Stimulated activated naive CD8-positive, alpha-beta T cell treated with anti-CD3 and anti-CD28 coated beads, Interleukin-15, amount 100 ng/mL, for 72 hours (primary cell): Measurements from ENCODE around the gene LHFPL4.

Experiments
- ATAC-seq: fragments of 150-1000 bp; cut with Tn5 transposase; 2 replicates; pipeline ENCODE4 v1.10.0; 2021; ENCODE audit warnings: mild to moderate bottlenecking, moderate library complexity
- DNase-seq, 2 donors: peaks; one replicate each; pipeline ENCODE4 v3.0.0; 2021 to 2022
- H3K27ac Mint-ChIP-seq, 2 donors: one replicate each; pipeline ENCODE4 v1.8.0; 2022; ENCODE audit warnings: mild to moderate bottlenecking in 2 of 2, mixed read lengths in 2 of 2, moderate library complexity in 2 of 2
- H3K27me3 Mint-ChIP-seq: one replicate; pipeline ENCODE4 v1.8.0; 2022; ENCODE audit warnings: mixed read lengths
- H3K4me1 Mint-ChIP-seq: one replicate; pipeline ENCODE4 v1.8.0; 2022; ENCODE audit warnings: mild to moderate bottlenecking, mixed read lengths
- H3K4me3 Mint-ChIP-seq, 2 donors: one replicate each; pipeline ENCODE4 v1.8.0; 2022; ENCODE audit warnings: mild to moderate bottlenecking in 2 of 2, mixed read lengths in 2 of 2, moderate library complexity in 1 of 2
- H3K9me3 Mint-ChIP-seq, 2 donors: one replicate each; pipeline ENCODE4 v1.8.0; 2022; ENCODE audit warnings: mixed read lengths in 2 of 2

The LHFPL4 gene

GRCh38 chr3:9468460-9468859 is 85.2 kb downstream of the LHFPL4 start:
- no peak for ATAC-seq
- Mint-ChIP-seq H3K27me3 (no peaks in the 10 kb centered on the region), H3K27ac (peak overlapping the region in 1 of 2 donors; percentile 3), H3K4me1 (peaks cover 6% of the 10 kb centered on the region), H3K4me3 (no peak overlapping the region), H3K9me3 (no peaks in the 10 kb centered on the region)
- DNase-seq, result no peak

GRCh38 chr3:9467451-9467850 is 86.2 kb downstream of the LHFPL4 start:
- Mint-ChIP-seq H3K4me1 (peaks cover 6% of the 10 kb centered on the region), H3K27me3 (no peaks in the 10 kb centered on the region), H3K27ac (peak overlapping the region; percentile 65 to 71), H3K4me3 (no peak overlapping the region), H3K9me3 (no peaks in the 10 kb centered on the region)
- ATAC-seq (no peak), DNase-seq (no peak)

- ATAC-seq (no peak), DNase-seq (no peak)
- no peak overlapping the region for H3K4me3 Mint-ChIP-seq
- H3K4me1 Mint-ChIP-seq, result peaks cover 25% of the 10 kb centered on the region
- no peaks in the 10 kb centered on the region for H3K27me3 Mint-ChIP-seq
- no peak overlapping the region for H3K27ac Mint-ChIP-seq
- H3K9me3 Mint-ChIP-seq, result no peaks in the 10 kb centered on the region
Measured at GRCh38 chr3:9455596-9456131, 98.0 kb downstream of the LHFPL4 start.

GRCh38 chr3:9452417-9452816 is 101.2 kb downstream of the LHFPL4 start:
- ATAC-seq (peak; percentile 46), DNase-seq (no peak)
- Mint-ChIP-seq H3K27ac (peak overlapping the region; percentile 35 to 93), H3K4me1 (peaks cover 25% of the 10 kb centered on the region), H3K9me3 (no peaks in the 10 kb centered on the region), H3K4me3 (peak overlapping the region; percentile 54 to 64), H3K27me3 (no peaks in the 10 kb centered on the region)

GRCh38 chr3:9450991-9451390 is 102.6 kb downstream of the LHFPL4 start:
- Mint-ChIP-seq H3K4me1 (peaks cover 25% of the 10 kb centered on the region), H3K27ac (no peak overlapping the region), H3K27me3 (no peaks in the 10 kb centered on the region), H3K9me3 (no peaks in the 10 kb centered on the region), H3K4me3 (no peak overlapping the region)
- ATAC-seq (peak; percentile 49), DNase-seq (no peak)

- Mint-ChIP-seq H3K27ac (peak overlapping the region in 1 of 2 donors; percentile 25), H3K4me3 (no peak overlapping the region), H3K4me1 (peaks cover 25% of the 10 kb centered on the region), H3K9me3 (no peaks in the 10 kb centered on the region), H3K27me3 (no peaks in the 10 kb centered on the region)
- DNase-seq (no peak), ATAC-seq (no peak)
Measured at GRCh38 chr3:9450126-9450525, 103.5 kb downstream of the LHFPL4 start.

- Mint-ChIP-seq H3K27ac (no peak overlapping the region), H3K27me3 (no peaks in the 10 kb centered on the region), H3K4me3 (no peak overlapping the region), H3K4me1 (peaks cover 25% of the 10 kb centered on the region), H3K9me3 (no peaks in the 10 kb centered on the region)
- ATAC-seq, result no peak
- DNase-seq, result no peak
Measured at GRCh38 chr3:9448643-9449042, 105.0 kb downstream of the LHFPL4 start.
